OCI-LY3 (cell line): ENCODE results near the gene PLAAT2.

Source experiments
- EZH2phosphoT487 ChIP-seq: fragments of 200-600 bp; shearing (Covaris generic); IDR thresholded peaks from 2 replicates; pipeline ENCODE4 v1.6.1; 2018; ENCODE audit warnings: antibody characterized with exemption, mixed run types, low read depth
- TF ChIP-seq, protein P1 (sequence below): fragments of 200-600, 300-600 bp; sonication (generic); IDR thresholded peaks from 2 replicates; pipeline ENCODE4 v1.5.1; 2014; ENCODE audit warnings: antibody characterized with exemption, low read length, low read depth

DNA sequence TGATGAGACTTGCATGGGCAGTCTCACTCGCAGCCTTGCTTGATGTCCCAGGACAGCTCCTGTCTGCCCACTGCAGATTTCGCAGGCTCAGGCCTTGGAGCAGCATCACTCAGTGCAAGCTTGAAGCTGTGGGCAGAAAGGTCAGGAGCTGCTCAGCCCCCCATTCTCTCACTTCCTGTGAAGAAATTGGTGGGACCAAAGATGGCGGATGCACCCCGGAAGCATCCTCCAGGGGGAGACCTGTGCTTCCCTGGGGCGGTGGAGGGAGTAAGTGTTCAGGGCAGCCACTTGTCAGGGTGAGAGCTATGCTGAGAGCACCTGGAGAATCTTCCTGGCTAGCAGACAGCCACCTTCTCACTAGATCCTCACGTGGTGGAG is 11.3 kb downstream of the PLAAT2 start:
- TF ChIP-seq, protein P1, sequence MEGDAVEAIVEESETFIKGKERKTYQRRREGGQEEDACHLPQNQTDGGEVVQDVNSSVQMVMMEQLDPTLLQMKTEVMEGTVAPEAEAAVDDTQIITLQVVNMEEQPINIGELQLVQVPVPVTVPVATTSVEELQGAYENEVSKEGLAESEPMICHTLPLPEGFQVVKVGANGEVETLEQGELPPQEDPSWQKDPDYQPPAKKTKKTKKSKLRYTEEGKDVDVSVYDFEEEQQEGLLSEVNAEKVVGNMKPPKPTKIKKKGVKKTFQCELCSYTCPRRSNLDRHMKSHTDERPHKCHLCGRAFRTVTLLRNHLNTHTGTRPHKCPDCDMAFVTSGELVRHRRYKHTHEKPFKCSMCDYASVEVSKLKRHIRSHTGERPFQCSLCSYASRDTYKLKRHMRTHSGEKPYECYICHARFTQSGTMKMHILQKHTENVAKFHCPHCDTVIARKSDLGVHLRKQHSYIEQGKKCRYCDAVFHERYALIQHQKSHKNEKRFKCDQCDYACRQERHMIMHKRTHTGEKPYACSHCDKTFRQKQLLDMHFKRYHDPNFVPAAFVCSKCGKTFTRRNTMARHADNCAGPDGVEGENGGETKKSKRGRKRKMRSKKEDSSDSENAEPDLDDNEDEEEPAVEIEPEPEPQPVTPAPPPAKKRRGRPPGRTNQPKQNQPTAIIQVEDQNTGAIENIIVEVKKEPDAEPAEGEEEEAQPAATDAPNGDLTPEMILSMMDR, result no peak
- no peak for TF ChIP-seq EZH2phosphoT487
